SKM-1 (cell line): ENCODE results near the gene CLNK.
"Not testable (repeated sequence)": the region's sequence is repeated elsewhere in the genome, so short reads cannot be mapped to it uniquely, and the experiment has no call there.

Source experiments
- DNase-seq: peaks from one replicate; lab custom pipeline; 2025; ENCODE audit not compliant: unreplicated experiment; lab: John Stamatoyannopoulos, UW

Gene CLNK

GRCh38 chr4:10581022-10581421, 103.5 kb downstream of the CLNK start:
- no peak for DNase-seq

GRCh38 chr4:10579648-10580047, 104.9 kb downstream of the CLNK start:
- no peak for DNase-seq

- no peak for DNase-seq
Observed at GRCh38 chr4:10577508-10578426, 106.8 kb downstream of the CLNK start.

- DNase-seq: no peak
Observed at GRCh38 chr4:10577018-10577417, 107.5 kb downstream of the CLNK start.

GRCh38 chr4:10576236-10576635, 108.3 kb downstream of the CLNK start:
- DNase-seq: no peak

GRCh38 chr4:10575414-10575813, 109.2 kb downstream of the CLNK start:
- no peak for DNase-seq

- DNase-seq: not testable (repeated sequence)
Observed at GRCh38 chr4:10574553-10574952, 110.0 kb downstream of the CLNK start.

GRCh38 chr4:10571909-10572308, 112.7 kb downstream of the CLNK start:
- DNase-seq: no peak

- no peak for DNase-seq
Observed at GRCh38 chr4:10569491-10569890, 115.1 kb downstream of the CLNK start.

GRCh38 chr4:10567766-10568165, 116.8 kb downstream of the CLNK start:
- no peak for DNase-seq

- no peak for DNase-seq
Observed at GRCh38 chr4:10565166-10565780, 119.3 kb downstream of the CLNK start.

GRCh38 chr4:10554694-10555093, 129.9 kb downstream of the CLNK start:
- peak; percentile 64 for DNase-seq

GRCh38 chr4:10554121-10554520, 130.4 kb downstream of the CLNK start:
- no peak for DNase-seq

- no peak for DNase-seq
Observed at GRCh38 chr4:10552591-10553280, 131.8 kb downstream of the CLNK start.

GRCh38 chr4:10535912-10536311, 148.7 kb downstream of the CLNK start:
- DNase-seq: no peak

- DNase-seq: no peak
Observed at GRCh38 chr4:10534820-10535219, 149.7 kb downstream of the CLNK start.

GRCh38 chr4:10532155-10532554, 152.4 kb downstream of the CLNK start:
- DNase-seq: no peak

- DNase-seq: no peak
Observed at GRCh38 chr4:10530137-10530786, 154.3 kb downstream of the CLNK start.

- no peak for DNase-seq
Observed at GRCh38 chr4:10529291-10530136, 155.1 kb downstream of the CLNK start.

GRCh38 chr4:10527438-10527837, 157.1 kb downstream of the CLNK start:
- DNase-seq: no peak
